ENCODE data around the gene NR3C2. TPM values are rescaled to one million over a fixed set of nuclear protein-coding genes. Genes with fewer than 3 reads are reported as not detected.

The NR3C2 gene
- polyA plus RNA-seq, 1 experiment: 0.18 TPM

GRCh38 chr4:148116264-148116663 lies 325.9 kb downstream of the NR3C2 start:
- POLR2A ChIA-PET: no interaction called here
- DNase-seq (ENCODE audit: low read depth): peak; percentile 15
- Histone ChIP-seq H3K36me3 (ENCODE audit: control insufficient read depth, insufficient read depth, low read length) (no peaks in the 10 kb centered on the region), H3K27me3 (ENCODE audit: control insufficient read depth, insufficient read depth, low read length) (no peaks in the 10 kb centered on the region), H3K4me3 (ENCODE audit: low read depth, low read length) (no peak overlapping the region)
- TF ChIP-seq CTCF (IDR thresholded peaks at IDR 0.05; ENCODE audit: insufficient read depth, low read depth, low read length): no peak
- CTCF ChIA-PET: interaction anchor here (0.7 kb wide), 1 partner anchor 12 kb away, joined by 4 read pairs; no protein-coding TSS in a partner anchor

- no peaks in the 10 kb centered on the region for H3K36me3 ChIP-seq (ENCODE audit: control insufficient read depth, insufficient read depth, low read length)
- TF ChIP-seq CTCF (IDR thresholded peaks at IDR 0.05; ENCODE audit: insufficient read depth, low read depth, low read length): no peak
- no peak for DNase-seq (ENCODE audit: low read depth)
- ChIA-PET CTCF (interaction anchor here (0.5 kb wide), 1 partner anchor 372 kb away, joined by 3 read pairs; no protein-coding TSS in a partner anchor), POLR2A (no interaction called here)
- no peak overlapping the region for H3K4me3 ChIP-seq (ENCODE audit: low read depth, low read length)
- no peaks in the 10 kb centered on the region for H3K27me3 ChIP-seq (ENCODE audit: control insufficient read depth, insufficient read depth, low read length)
Observed at GRCh38 chr4:148114436-148114835, 327.8 kb downstream of the NR3C2 start.

GRCh38 chr4:148112231-148112982 lies 329.8 kb downstream of the NR3C2 start:
- Histone ChIP-seq H3K36me3 (ENCODE audit: control insufficient read depth, insufficient read depth, low read length) (no peaks in the 10 kb centered on the region), H3K27me3 (ENCODE audit: control insufficient read depth, insufficient read depth, low read length) (no peaks in the 10 kb centered on the region), H3K4me3 (ENCODE audit: low read depth, low read length) (no peak overlapping the region)
- POLR2A ChIA-PET: no interaction called here
- CTCF ChIA-PET: no interaction called here
- DNase-seq (ENCODE audit: low read depth): peak; percentile 21
- no peak for TF ChIP-seq CTCF (IDR thresholded peaks at IDR 0.05; ENCODE audit: insufficient read depth, low read depth, low read length)

- no peaks in the 10 kb centered on the region for H3K27me3 ChIP-seq (ENCODE audit: control insufficient read depth, insufficient read depth, low read length)
- H3K36me3 ChIP-seq (ENCODE audit: control insufficient read depth, insufficient read depth, low read length): no peaks in the 10 kb centered on the region
- TF ChIP-seq CTCF (IDR thresholded peaks at IDR 0.05; ENCODE audit: insufficient read depth, low read depth, low read length): no peak
- POLR2A ChIA-PET: no interaction called here
- CTCF ChIA-PET: interaction anchor here (1.6 kb wide), 1 partner anchor 9 kb away, joined by 3 read pairs; no protein-coding TSS in a partner anchor
- DNase-seq (ENCODE audit: low read depth): no peak
- H3K4me3 ChIP-seq (ENCODE audit: low read depth, low read length): no peak overlapping the region
Observed at GRCh38 chr4:148110169-148110568, 332.0 kb downstream of the NR3C2 start.

- no peak for TF ChIP-seq CTCF (IDR thresholded peaks at IDR 0.05; ENCODE audit: insufficient read depth, low read depth, low read length)
- Histone ChIP-seq H3K27me3 (ENCODE audit: control insufficient read depth, insufficient read depth, low read length) (no peaks in the 10 kb centered on the region), H3K36me3 (ENCODE audit: control insufficient read depth, insufficient read depth, low read length) (no peaks in the 10 kb centered on the region), H3K4me3 (ENCODE audit: low read depth, low read length) (no peak overlapping the region)
- CTCF ChIA-PET: interaction anchor here (1.6 kb wide), 1 partner anchor 9 kb away, joined by 3 read pairs; no protein-coding TSS in a partner anchor
- no peak for DNase-seq (ENCODE audit: low read depth)
- POLR2A ChIA-PET: no interaction called here
Observed at GRCh38 chr4:148109216-148109615, 333.0 kb downstream of the NR3C2 start.
